HG03460 (cell line): ENCODE data around the gene PDLIM5.
"Not testable (repeated sequence)": the region's sequence is repeated elsewhere in the genome, so short reads cannot be mapped to it uniquely, and the experiment has no call there.

ENCODE experiments used
- ATAC-seq: cut with Tn5 transposase; IDR thresholded peaks from one replicate; pipeline ENCODE4 v1.9.1; 2021; ENCODE audit not compliant: unreplicated experiment

Gene PDLIM5

GRCh38 chr4:94639298-94639697 is 187.6 kb downstream of the PDLIM5 start:
- ATAC-seq = no peak

- no peak for ATAC-seq
Observed at GRCh38 chr4:94640151-94640550, 188.4 kb downstream of the PDLIM5 start.

GRCh38 chr4:94641702-94642560 is 190.2 kb downstream of the PDLIM5 start:
- no peak for ATAC-seq

- ATAC-seq = no peak
Observed at GRCh38 chr4:94642561-94642866, 190.8 kb downstream of the PDLIM5 start.

- ATAC-seq = no peak
Observed at GRCh38 chr4:94648699-94649098, 197.0 kb downstream of the PDLIM5 start.

- ATAC-seq = no peak
Observed at GRCh38 chr4:94649381-94650133, 197.8 kb downstream of the PDLIM5 start.

- no peak for ATAC-seq
Observed at GRCh38 chr4:94650134-94650495, 198.4 kb downstream of the PDLIM5 start.

GRCh38 chr4:94650690-94651089 is 198.9 kb downstream of the PDLIM5 start:
- no peak for ATAC-seq

GRCh38 chr4:94653095-94653649 is 201.4 kb downstream of the PDLIM5 start:
- ATAC-seq = no peak

GRCh38 chr4:94653984-94654609 is 202.4 kb downstream of the PDLIM5 start:
- ATAC-seq = no peak

GRCh38 chr4:94654714-94655113 is 203.0 kb downstream of the PDLIM5 start:
- ATAC-seq = no peak

- no peak for ATAC-seq
Observed at GRCh38 chr4:94660614-94661013, 208.9 kb downstream of the PDLIM5 start.

GRCh38 chr4:94665021-94665420 is 213.3 kb downstream of the PDLIM5 start:
- ATAC-seq = not testable (repeated sequence)

GRCh38 chr4:94665500-94666404 is 214.0 kb downstream of the PDLIM5 start:
- no peak for ATAC-seq

GRCh38 chr4:94668724-94669123 is 217.0 kb downstream of the PDLIM5 start:
- no peak for ATAC-seq

- ATAC-seq = no peak
Observed at GRCh38 chr4:94669672-94670664, 218.2 kb downstream of the PDLIM5 start.

- ATAC-seq = no peak
Observed at GRCh38 chr4:94671113-94671512, 219.4 kb downstream of the PDLIM5 start.

GRCh38 chr4:94673961-94674360 is 222.2 kb downstream of the PDLIM5 start:
- ATAC-seq = no peak

GRCh38 chr4:94676970-94677369 is 225.2 kb downstream of the PDLIM5 start:
- ATAC-seq = no peak
